HG02938 (cell line): Measurements from ENCODE around the gene TCF12.
A peak's percentile ranks its signal among the peaks of the same experiment; 100 is the strongest.

Experiments used
- ATAC-seq: cut with Tn5 transposase; IDR thresholded peaks from one replicate; pipeline ENCODE4 v1.9.1; 2021; ENCODE audit warnings: mild to moderate bottlenecking, moderate library complexity; ENCODE audit not compliant: unreplicated experiment

Gene TCF12

GRCh38 chr15:56918046-56918938 lies at the start of gene TCF12:
Gene TCF12 (plus strand): TSS chr15:56918644. CDS start chr15:56919914, 1,270 bp downstream.
- ATAC-seq: peak; percentile 70

DNA sequence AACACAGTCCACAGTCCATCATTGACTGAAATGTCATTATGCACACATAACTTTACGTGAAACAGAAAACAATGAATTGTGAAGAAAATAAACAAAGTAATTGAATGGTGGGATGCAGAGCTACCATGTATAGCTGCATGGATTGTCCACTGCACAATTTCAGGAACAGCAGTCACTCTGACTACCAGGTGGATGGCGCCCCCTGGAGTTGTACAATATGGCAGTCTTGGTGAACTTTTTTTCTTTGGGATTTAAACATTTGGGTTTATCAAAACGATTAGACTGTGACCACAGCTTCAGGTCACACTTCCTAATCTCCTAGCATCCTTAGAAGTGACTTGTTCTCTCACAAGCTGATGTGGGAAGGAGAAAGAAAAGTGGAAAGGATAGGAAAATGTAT lies 48.9 kb upstream of the TCF12 start:
- ATAC-seq: no peak

DNA sequence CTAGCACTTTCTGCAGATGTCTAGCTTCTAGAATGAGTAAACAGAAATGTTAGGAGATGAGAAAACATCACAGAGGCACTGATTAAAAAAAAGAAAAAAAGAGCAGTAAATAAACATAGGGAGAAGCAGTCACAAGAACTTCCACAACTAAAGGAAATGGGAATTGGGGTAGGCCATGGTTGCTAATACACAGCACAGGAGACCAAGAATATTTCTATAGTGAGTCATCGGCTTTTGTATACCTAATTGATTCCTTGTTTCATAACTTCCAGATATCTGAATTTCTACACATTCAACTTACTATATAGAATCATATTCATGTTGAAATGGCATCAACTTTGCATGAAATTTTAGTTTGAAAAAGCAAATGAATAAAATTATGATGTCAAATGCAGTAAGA lies 47.3 kb upstream of the TCF12 start:
- no peak for ATAC-seq

- ATAC-seq: no peak
Observed at GRCh38 chr15:56871867-56872266, 46.6 kb upstream of the TCF12 start.

DNA sequence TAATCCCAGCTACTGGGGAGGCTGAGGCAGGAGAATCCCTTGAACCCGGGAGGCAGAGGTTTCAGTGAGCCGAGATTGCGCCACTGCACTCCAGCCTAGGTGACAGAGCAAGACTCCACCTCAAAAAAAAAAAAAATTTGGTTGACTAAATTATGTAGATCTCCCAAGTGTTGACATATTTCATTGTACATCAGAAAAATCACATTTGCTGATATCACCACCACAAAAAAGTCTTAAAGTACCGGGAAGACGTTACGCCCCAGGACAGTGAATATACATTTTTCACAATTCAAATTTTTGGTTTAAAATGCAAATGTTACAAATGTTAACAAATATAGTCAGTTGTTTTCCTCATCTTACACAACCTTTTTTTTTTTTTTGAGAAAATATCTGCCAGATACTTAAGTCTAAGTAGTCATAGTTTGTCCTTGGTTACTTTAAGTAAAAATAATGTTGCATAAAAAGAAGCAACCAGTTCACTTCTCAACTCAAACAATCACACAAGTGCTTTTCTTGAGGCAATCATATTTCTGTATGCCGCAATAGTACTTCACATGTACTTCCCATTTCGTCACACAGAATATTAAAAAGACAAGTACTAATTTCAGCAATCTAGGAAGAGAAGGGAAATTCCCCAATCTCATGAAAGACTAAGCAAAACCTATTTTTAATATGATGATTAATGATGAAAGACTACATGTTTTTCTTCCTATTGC lies 41.0 kb upstream of the TCF12 start:
- ATAC-seq: no peak

DNA sequence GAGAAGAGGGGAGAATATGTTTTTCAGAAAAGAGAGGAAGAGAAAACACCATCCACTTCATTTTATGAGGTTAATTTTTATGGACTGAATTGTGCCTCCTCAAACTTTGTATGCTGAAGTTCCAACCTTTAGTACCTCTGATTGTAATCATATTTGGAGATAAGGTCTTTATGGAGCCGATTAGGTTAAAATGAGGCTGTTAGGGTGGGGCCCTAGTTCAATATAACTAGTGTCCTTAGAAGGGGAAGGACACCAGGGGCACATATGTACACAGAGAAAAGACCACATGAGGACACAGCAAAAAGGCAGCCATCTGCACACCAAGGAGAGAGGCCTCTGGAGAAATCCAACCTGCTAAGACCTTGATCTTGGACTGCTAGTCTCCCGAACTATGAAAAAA lies 38.9 kb upstream of the TCF12 start:
- ATAC-seq: no peak

GRCh38 chr15:56883088-56883487 lies 35.4 kb upstream of the TCF12 start:
- ATAC-seq: no peak

DNA sequence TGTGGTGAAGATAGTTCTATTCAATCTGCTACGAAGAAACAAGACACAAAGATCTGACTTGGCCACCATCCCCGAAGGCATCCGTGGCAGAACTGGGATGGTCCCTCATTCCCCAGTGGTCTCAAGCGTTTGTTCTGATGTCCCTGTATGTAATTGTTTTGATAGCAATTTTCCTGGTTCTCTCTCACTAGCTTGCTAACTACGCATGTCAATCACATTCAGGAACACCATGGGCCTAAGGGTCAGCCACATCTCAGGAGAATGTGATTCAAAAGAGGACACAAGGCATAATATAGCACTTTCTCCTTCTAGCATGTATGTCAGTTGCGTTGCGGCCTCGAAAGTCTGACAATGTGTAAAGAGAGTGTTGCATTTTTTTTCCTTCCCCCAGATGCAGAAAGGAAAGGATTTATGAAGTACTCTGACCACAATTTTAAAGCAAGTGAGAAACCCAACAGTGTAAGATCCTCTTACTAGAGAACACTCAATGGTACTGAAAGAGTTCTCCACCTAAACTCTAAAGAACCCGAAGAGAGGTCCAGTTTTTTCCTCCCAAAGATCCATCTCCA lies 32.0 kb upstream of the TCF12 start:
- peak; percentile 5 for ATAC-seq

- peak; percentile 73 for ATAC-seq
Observed at GRCh38 chr15:56886932-56887781, 31.3 kb upstream of the TCF12 start.

DNA sequence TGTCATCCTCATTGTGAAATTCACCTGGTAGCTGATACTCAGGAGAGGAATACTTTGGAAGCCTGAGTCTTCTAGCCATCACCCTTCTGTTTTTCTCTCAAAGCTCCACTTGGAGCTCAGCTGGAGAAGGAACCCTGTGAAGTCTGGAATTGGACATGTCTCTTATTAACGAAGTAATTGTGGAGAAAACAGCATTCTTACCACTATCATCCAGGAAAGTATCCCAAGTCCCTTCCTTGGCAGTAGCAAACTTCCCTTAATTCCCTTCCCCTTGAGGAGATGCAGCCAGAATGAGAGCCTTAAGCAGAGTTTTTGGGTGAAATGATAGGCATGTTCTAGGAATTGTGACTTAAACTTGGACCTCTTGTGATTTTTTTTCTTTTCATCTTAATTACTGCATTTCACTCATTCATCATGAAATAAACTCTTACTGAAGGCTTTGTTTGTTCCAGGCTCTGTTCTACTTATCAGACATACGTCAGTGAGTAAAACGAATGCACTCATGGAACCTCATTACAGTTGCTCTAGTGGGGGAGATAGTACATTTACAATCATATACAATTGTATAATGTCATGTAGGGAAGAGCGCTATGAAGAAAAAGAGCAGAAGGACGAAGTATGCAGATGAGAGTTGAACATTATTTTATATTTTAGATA lies 30.5 kb upstream of the TCF12 start:
- ATAC-seq: peak; percentile 12

- no peak for ATAC-seq
Observed at GRCh38 chr15:56890038-56890437, 28.4 kb upstream of the TCF12 start.

GRCh38 chr15:56891852-56892440 lies 26.5 kb upstream of the TCF12 start:
- ATAC-seq: no peak

GRCh38 chr15:56892659-56893363 lies 25.6 kb upstream of the TCF12 start:
- ATAC-seq: no peak

DNA sequence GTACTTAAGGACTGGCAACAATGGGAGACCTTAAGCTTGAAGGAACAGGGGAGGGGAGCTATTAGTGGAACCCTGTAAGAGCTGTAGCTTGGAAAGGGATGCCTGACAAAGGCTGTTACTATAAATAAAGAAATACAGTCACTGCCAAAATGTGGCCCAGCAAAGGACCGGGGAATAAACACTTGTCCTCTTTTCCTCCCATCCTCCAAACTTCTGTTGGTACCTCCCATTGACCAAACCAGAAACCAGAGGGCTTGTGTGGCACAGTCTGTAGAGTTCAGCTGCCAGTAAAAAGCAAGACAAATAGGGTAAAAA lies 25.1 kb upstream of the TCF12 start:
- no peak for ATAC-seq

GRCh38 chr15:56894601-56895000 lies 23.8 kb upstream of the TCF12 start:
- no peak for ATAC-seq

DNA sequence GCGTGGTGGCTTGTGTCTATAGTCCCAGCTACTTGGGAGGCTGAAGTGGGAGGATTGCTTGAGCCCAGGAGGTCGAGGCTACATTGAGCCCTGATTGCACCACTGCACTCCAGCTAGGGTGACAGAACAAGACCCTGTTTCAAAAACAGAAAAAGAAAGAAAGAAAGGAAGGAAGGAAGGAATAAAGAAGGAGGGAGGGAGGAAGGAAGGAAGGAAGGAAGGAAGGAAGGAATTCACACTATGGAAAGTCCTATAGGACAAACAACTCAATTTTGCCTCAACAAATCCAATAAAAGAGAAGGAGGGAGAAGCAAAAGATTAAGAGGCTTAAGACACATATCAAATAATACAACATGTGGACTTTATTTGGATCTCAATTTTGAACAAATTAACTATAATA lies 16.5 kb upstream of the TCF12 start:
- no peak for ATAC-seq

DNA sequence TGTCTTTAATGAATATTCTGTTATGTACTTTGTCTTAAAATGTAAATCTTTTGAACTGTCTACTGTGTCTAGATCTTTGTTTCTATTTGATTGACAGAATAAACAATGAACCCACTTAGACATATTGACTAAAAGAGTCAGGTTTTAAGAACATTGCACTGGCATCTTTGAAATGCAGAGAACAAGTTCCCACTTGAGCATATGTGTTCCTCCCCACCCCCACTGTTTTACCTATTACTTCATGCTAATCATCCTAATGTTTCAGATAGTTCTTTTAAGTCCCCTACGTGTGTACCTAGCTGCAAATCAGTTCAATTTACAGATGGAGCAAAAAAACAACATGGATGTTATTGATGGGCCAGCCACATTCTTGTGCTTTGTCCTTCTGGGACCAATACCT lies 11.7 kb upstream of the TCF12 start:
- ATAC-seq: no peak

- ATAC-seq: no peak
Observed at GRCh38 chr15:56910801-56911200, 7.6 kb upstream of the TCF12 start.

DNA sequence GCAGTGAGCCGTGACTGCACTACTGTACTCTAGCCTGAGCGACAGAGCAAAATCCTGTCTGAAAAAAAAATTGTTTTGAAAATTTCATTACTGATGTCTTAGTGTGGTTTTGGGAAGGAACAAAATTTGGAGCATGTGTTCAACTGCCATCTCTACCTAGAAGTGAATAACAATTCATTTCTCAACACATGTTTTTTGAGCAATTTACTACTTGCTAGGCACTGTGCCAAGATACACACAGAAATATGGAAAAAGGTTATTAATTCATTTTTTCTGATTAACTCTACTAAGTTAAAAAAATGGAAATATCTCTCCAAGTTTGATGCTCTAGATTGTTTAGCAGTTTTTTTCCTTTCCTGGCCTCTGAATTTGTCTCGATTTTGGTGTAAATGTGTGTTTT lies 5.2 kb upstream of the TCF12 start:
- no peak for ATAC-seq

GRCh38 chr15:56913670-56914069 lies 4.8 kb upstream of the TCF12 start:
- no peak for ATAC-seq
